ENCODE results near the gene P3R3URF.

Gene P3R3URF

GRCh38 chr1:46160212-46160611, 16.1 kb downstream of the P3R3URF start:
- no peak overlapping the region for H3K4me3 ChIP-seq (replicated peaks; ENCODE audit: low read depth, low read length)
- TF ChIP-seq, protein P1, sequence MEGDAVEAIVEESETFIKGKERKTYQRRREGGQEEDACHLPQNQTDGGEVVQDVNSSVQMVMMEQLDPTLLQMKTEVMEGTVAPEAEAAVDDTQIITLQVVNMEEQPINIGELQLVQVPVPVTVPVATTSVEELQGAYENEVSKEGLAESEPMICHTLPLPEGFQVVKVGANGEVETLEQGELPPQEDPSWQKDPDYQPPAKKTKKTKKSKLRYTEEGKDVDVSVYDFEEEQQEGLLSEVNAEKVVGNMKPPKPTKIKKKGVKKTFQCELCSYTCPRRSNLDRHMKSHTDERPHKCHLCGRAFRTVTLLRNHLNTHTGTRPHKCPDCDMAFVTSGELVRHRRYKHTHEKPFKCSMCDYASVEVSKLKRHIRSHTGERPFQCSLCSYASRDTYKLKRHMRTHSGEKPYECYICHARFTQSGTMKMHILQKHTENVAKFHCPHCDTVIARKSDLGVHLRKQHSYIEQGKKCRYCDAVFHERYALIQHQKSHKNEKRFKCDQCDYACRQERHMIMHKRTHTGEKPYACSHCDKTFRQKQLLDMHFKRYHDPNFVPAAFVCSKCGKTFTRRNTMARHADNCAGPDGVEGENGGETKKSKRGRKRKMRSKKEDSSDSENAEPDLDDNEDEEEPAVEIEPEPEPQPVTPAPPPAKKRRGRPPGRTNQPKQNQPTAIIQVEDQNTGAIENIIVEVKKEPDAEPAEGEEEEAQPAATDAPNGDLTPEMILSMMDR (IDR thresholded peaks at IDR 0.05; ENCODE audit: low read length, missing control alignments): no peak
- no peak for DNase-seq (ENCODE audit: low read depth)

GRCh38 chr1:46159516-46159915, 16.8 kb downstream of the P3R3URF start:
- no peak overlapping the region for H3K4me3 ChIP-seq (replicated peaks; ENCODE audit: low read depth, low read length)
- no peak for DNase-seq (ENCODE audit: low read depth)
- TF ChIP-seq, protein P1 (IDR thresholded peaks at IDR 0.05; ENCODE audit: low read length, missing control alignments): no peak

DNA sequence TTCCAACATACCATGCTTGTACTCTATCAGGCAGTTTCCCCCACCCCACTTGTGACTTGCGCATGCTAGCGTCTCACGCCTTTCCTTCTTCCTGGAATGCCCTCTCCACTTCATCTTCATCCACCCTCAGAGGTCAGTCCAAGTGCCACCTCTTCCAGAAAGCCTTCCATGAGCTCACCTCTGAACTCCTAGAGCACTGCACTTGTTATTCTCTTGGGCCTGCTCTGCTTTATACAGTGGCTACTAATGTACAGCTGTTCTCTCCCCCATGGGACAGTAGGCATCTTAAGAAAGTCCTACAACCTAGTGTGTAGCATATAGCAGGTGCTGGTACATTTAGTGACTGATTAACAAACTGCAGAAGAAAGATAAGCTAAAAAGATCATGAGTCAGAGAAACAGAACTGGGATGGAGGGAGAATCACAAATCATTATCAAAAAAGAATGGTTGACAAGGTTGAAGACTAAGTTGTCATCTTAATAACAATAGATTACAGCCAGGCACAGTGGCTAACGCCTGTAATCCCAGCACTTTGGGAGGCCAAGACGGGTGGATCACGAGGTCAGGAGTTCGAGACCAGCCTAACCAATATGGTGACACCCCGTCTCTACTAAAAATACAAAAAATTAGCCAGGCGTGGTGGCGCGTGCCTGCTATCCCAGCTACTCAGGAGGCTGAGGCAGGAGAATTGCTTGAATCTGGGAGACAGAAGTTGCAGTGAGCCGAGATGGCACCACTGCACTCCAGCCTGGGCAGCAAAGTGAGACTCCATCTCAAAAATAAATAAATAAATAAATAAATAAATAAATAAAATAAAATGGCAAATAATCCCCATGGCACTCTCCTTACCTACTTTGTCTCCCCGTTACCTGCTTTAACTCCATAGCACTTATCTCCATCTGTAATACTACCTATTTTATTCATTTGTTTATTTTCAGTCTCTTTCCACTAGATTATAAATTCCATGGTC, 17.7 kb downstream of the P3R3URF start:
- no peak for DNase-seq (ENCODE audit: low read depth)

DNA sequence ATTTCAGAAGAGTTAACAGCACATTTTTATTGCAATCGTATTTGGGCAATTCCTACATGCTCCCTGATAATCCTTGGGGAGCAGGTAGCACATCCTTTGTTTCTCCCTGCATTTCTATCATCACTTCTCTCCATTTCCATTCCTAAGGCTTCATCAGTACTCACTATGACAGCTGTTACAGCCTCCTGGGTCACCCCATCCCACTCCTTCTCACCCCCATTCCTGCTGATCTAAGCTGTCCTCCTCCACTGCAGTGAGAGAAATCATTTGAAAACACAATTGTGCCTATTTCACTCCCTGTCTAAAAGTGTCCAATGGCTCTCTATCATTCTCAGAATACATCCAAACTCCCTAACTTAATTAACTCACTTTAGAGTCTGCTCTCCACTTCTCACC, 18.4 kb downstream of the P3R3URF start:
- TF ChIP-seq, protein P1 (IDR thresholded peaks at IDR 0.05; ENCODE audit: low read length, missing control alignments): no peak
- H3K4me3 ChIP-seq (replicated peaks; ENCODE audit: low read depth, low read length): no peak overlapping the region
- DNase-seq (ENCODE audit: low read depth): no peak

More for the DNA sequence above, 17.7 kb downstream of the P3R3URF start:
- TF ChIP-seq, protein P1 (IDR thresholded peaks at IDR 0.05; ENCODE audit: low read length, missing control alignments): no peak
- H3K4me3 ChIP-seq (replicated peaks; ENCODE audit: low read depth, low read length): no peak overlapping the region

DNA sequence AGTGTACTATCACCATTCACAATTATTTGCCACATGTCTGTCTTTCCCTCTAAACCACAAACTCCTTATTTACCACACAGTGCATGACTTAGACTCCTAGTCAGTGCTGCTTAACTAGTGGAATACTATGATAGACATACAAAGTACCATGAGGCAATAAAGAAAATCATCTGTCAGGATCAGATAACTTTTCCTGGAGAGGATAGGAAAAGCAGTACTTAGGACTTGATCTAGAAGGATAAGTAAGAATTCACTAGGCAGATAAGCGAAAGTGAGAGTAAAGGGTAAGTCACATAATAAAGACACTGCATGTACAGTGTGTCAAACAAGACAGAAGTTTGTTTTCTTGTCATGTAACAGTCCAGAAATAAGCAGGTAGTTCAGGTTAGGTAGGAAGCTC, 22.6 kb downstream of the P3R3URF start:
- DNase-seq (ENCODE audit: low read depth): no peak
- H3K4me3 ChIP-seq (replicated peaks; ENCODE audit: low read depth, low read length): no peak overlapping the region
- TF ChIP-seq, protein P1 (IDR thresholded peaks at IDR 0.05; ENCODE audit: low read length, missing control alignments): no peak

- DNase-seq (ENCODE audit: low read depth): no peak
- no peak overlapping the region for H3K4me3 ChIP-seq (replicated peaks; ENCODE audit: low read depth, low read length)
- TF ChIP-seq, protein P1 (IDR thresholded peaks at IDR 0.05; ENCODE audit: low read length, missing control alignments): no peak
Observed at GRCh38 chr1:46153228-46153627, 23.1 kb downstream of the P3R3URF start.

All from fibroblast of pulmonary artery (primary cell).